Endothelial cell of umbilical vein (primary cell): Measurements from ENCODE around the gene RASL10A. TPM values are rescaled to one million over a fixed set of nuclear protein-coding genes. Genes with fewer than 3 reads are reported as not detected.

Experiments used
- BruUV-seq: library from RNA; stranded (reverse); fragments of 400-500 nt; replicated peaks from 2 replicates; lab custom pipeline; 2021; lab: Mats Ljungman, UMichigan
- CTCF ChIA-PET: fragments of 300-600, 350-600 bp; sonication (Branson Sonifier 250); formaldehyde crosslinking; loops from one replicate; lab custom pipeline; 2021; ENCODE audit warnings: antibody characterized with exemption, inconsistent platforms; lab: Charles Lee
- POLR2A ChIA-PET: fragments of 300-600, 350-600 bp; sonication (Branson Sonifier 250); formaldehyde crosslinking; loops from one replicate; lab custom pipeline; 2021; ENCODE audit warnings: antibody characterized with exemption, inconsistent platforms; lab: Charles Lee
- DNase-seq: peaks from one replicate; pipeline ENCODE4 v3.0.0-alpha.2; 2011; ENCODE audit warnings: low read depth, low spot score
- FAIRE-seq: peaks from 2 replicates; lab custom pipeline; 2011; peaks lifted over from hg19 to GRCh38; lab: Jason Lieb, UNC
- H2AFZ ChIP-seq: 2 replicates; pipeline ENCODE4 v1.6.0; 2012; ENCODE audit warnings: low read depth, low read length, control low read depth, inconsistent platforms
- H3K27ac ChIP-seq: 2 replicates; pipeline ENCODE4 v1.5.1; 2011; ENCODE audit warnings: low read depth, mild to moderate bottlenecking, control low read depth, low read length, moderate library complexity; ENCODE audit not compliant: insufficient read depth
- H3K27me3 ChIP-seq, 2 experiments: 2 replicates each; pipeline versions ENCODE4 v1.6.0 to v1.6.1; 2011; ENCODE audit warnings: low read length in 2 of 2, mixed read lengths in 1 of 2; ENCODE audit not compliant: control insufficient read depth in 2 of 2, insufficient read depth in 2 of 2
- H3K36me3 ChIP-seq, 2 experiments: 2 replicates in 1 of 2; 3 replicates in 1 of 2; pipeline ENCODE4 v1.5.1; 2011; ENCODE audit warnings: low read length in 2 of 2, mild to moderate bottlenecking in 1 of 2, moderate library complexity in 1 of 2; ENCODE audit not compliant: control insufficient read depth in 2 of 2, insufficient read depth in 2 of 2; ENCODE audit errors: extremely low read depth in 1 of 2
- H3K4me1 ChIP-seq: 3 replicates; pipeline ENCODE4 v1.5.1; 2011; ENCODE audit warnings: mild to moderate bottlenecking, low read length; ENCODE audit not compliant: control insufficient read depth, insufficient read depth; ENCODE audit errors: extremely low read depth
- H3K4me2 ChIP-seq: 2 replicates; pipeline ENCODE4 v1.6.1; 2011; ENCODE audit warnings: low read length, control low read depth, mixed read lengths; ENCODE audit not compliant: insufficient read depth
- H3K4me3 ChIP-seq, 3 experiments: fragments of 200-600 bp in 1 of 3; sonication (generic), shearing (Covaris generic) in 1 of 3; replicated peaks in 1 of 3; 2 replicates each; pipeline ENCODE4 v1.5.1; 2011 to 2016; ENCODE audit warnings: control low read depth in 3 of 3, low read length in 3 of 3, mild to moderate bottlenecking in 2 of 3, inconsistent platforms in 1 of 3, low read depth in 1 of 3, moderate library complexity in 1 of 3; ENCODE audit not compliant: insufficient read depth in 1 of 3
- H3K79me2 ChIP-seq: 2 replicates; pipeline ENCODE4 v1.6.0; 2012; ENCODE audit warnings: low read length, inconsistent platforms; ENCODE audit not compliant: control insufficient read depth, insufficient read depth
- H3K9ac ChIP-seq: replicated peaks from 2 replicates; pipeline ENCODE3; 2011; ENCODE audit warnings: low read length, control low read depth; ENCODE audit not compliant: insufficient read depth; ENCODE audit errors: extremely low read depth
- H3K9me1 ChIP-seq: replicated peaks from 3 replicates; pipeline ENCODE4 v1.6.0; 2011; ENCODE audit warnings: mild to moderate bottlenecking, low read length; ENCODE audit not compliant: control insufficient read depth, insufficient read depth; ENCODE audit errors: extremely low read depth
- H3K9me3 ChIP-seq: replicated peaks from 2 replicates; pipeline ENCODE4 v1.5.1; 2012; ENCODE audit warnings: low read length, inconsistent platforms; ENCODE audit not compliant: control insufficient read depth, insufficient read depth
- H4K20me1 ChIP-seq: replicated peaks from 2 replicates; pipeline ENCODE3; 2011; ENCODE audit warnings: mild to moderate bottlenecking, low read length; ENCODE audit not compliant: control insufficient read depth, insufficient read depth; ENCODE audit errors: extremely low read depth
- CTCF ChIP-seq, 2 donors: IDR thresholded peaks; 1 replicate in 1 of 2; 2 replicates in 1 of 2; pipeline ENCODE4 v1.5.1; 2011; ENCODE audit warnings: low read length in 2 of 2, mild to moderate bottlenecking in 2 of 2, moderate library complexity in 2 of 2, control low read depth in 1 of 2, inconsistent platforms in 1 of 2, low read depth in 1 of 2; ENCODE audit not compliant: insufficient read depth in 1 of 2; ENCODE audit errors: extremely low read depth in 1 of 2
- EZH2 ChIP-seq: IDR thresholded peaks from 2 replicates; pipeline ENCODE4 v1.6.1; 2012; ENCODE audit warnings: borderline replicate concordance, low read depth, mild to moderate bottlenecking, moderate library complexity, low read length, inconsistent platforms; ENCODE audit not compliant: severe bottlenecking
- FOS ChIP-seq: IDR thresholded peaks from 2 replicates; pipeline ENCODE4 v1.6.1; 2011; ENCODE audit warnings: mild to moderate bottlenecking, low read length, moderate library complexity, borderline replicate concordance; ENCODE audit not compliant: insufficient read depth
- GATA2 ChIP-seq: IDR thresholded peaks from 2 replicates; pipeline ENCODE4 v1.7.0; 2011; ENCODE audit warnings: low read depth, mild to moderate bottlenecking, moderate library complexity, mixed read lengths, low read length; ENCODE audit not compliant: insufficient read length, insufficient read depth
- JUN ChIP-seq: IDR thresholded peaks from 2 replicates; pipeline ENCODE4 v1.6.1; 2011; ENCODE audit warnings: borderline replicate concordance, low read depth; ENCODE audit not compliant: insufficient read length, insufficient read depth
- MAX ChIP-seq: IDR thresholded peaks from 2 replicates; pipeline ENCODE4 v1.6.1; 2011; ENCODE audit not compliant: insufficient read depth, insufficient read length
- MYC ChIP-seq: IDR thresholded peaks from one replicate; pipeline ENCODE4 v1.6.1; 2011; ENCODE audit warnings: mild to moderate bottlenecking, low read depth, low read length
- POLR2A ChIP-seq: IDR thresholded peaks from 2 replicates; pipeline ENCODE4 v1.6.1; 2012; ENCODE audit warnings: low read depth, mild to moderate bottlenecking, control low read depth, low read length
- POLR2AphosphoS5 ChIP-seq: IDR thresholded peaks from 2 replicates; pipeline ENCODE4 v1.6.1; 2012; ENCODE audit warnings: low read depth, mild to moderate bottlenecking, control low read depth, low read length, moderate library complexity; ENCODE audit not compliant: insufficient read depth
- dilution Hi-C: fragments of 300-500 bp; cut with MboI; formaldehyde crosslinking; loops from one replicate; pipeline ENCODE4 v1.15.0; 2019; ENCODE audit warnings: low sequenced_read_pairs; ENCODE audit not compliant: extremely low pct_ligation_motif_present
- intact Hi-C: fragments of 100-400 bp; cut with micrococcal nuclease; formaldehyde crosslinking; loops from one replicate; pipeline ENCODE4 v1.10.0; 2022
- polyA plus RNA-seq, 4 experiments: library from polyadenylated mRNA; depleted of rRNA in 3 of 4; stranded (reverse) in 3 of 4; unstranded in 1 of 4; fragments of >200 nt; gene quantifications; 2 replicates each; pipeline versions ENCODE4 v1.2.1 to v1.2.3, GENCODE V29; 2011 to 2012; ENCODE audit warnings: missing spikeins in 1 of 4
- total RNA-seq: library from RNA; stranded (reverse); gene quantifications from 2 replicates; pipeline ENCODE4 v1.2.3, GENCODE V29; 2021

The RASL10A gene
- total and polyA plus RNA-seq, 2 donors (not counting 3 experiments of a cell fraction or from before 2014, with no cell fraction given): 1.1 to 1.9 TPM

GRCh38 chr22:29308791-29309262 lies 6.7 kb downstream of the RASL10A start:
- H3K79me2 ChIP-seq: peaks cover 9% of the 10 kb centered on the region
- no peaks in the 10 kb centered on the region for H3K9me1 ChIP-seq
- DNase-seq (peak; percentile 49), FAIRE-seq (peak; percentile 92)
- dilution Hi-C loops (no loop called here), intact Hi-C loops (loop anchor here (5.0 kb wide), 1 partner anchor 42 kb away; the partner anchor contains the start of genes EWSR1 and RHBDD3)
- peaks cover 4 to 5% of the 10 kb centered on the region in 2 experiments for H3K27me3 ChIP-seq
- POLR2A ChIA-PET: no interaction called here
- H3K36me3 ChIP-seq: peaks cover 0 to 4% of the 10 kb centered on the region in 2 experiments
- CTCF ChIA-PET: no interaction called here
- H3K9ac ChIP-seq: peak overlapping the region; percentile 66
- peaks cover 38% of the 10 kb centered on the region for H3K4me1 ChIP-seq
- no TSS peak for BruUV-seq
- peak overlapping the region in 2 of 3 experiments; percentile 13 to 15 for H3K4me3 ChIP-seq
- H3K9me3 ChIP-seq: no peaks in the 10 kb centered on the region
- H2AFZ ChIP-seq: no peak overlapping the region
- no peaks in the 10 kb centered on the region for H4K20me1 ChIP-seq
- peak overlapping the region; percentile 64 for H3K4me2 ChIP-seq
- TF ChIP-seq POLR2A (peak; percentile 21), CTCF (IDR thresholded peaks at IDR 0.05; ENCODE audit: extremely low read depth in 1 of 2, insufficient read depth in 1 of 2, low read depth in 1 of 2, low read length in 2 of 2) (no peak), FOS (peak; percentile 54), MYC (no peak), GATA2 (no peak), MAX (no peak), POLR2AphosphoS5 (peak; percentile 38), JUN (no peak), EZH2 (no peak)
- peak overlapping the region; percentile 87 for H3K27ac ChIP-seq
